PC-9 (cell line): ENCODE results near the gene ELP4. TPM values are rescaled to one million over a fixed set of nuclear protein-coding genes. Genes with fewer than 3 reads are reported as not detected.

Experiments used
- BruUV-seq: library from RNA; stranded (reverse); fragments of 400-500 nt; replicated peaks from 2 replicates; lab custom pipeline; 2021; lab: Mats Ljungman, UMichigan
- CTCF ChIA-PET: fragments of 300-600 bp; sonication (Branson Sonifier 250); formaldehyde crosslinking; loops from one replicate; lab custom pipeline; 2022; ENCODE audit warnings: antibody characterized with exemption; lab: Charles Lee
- POLR2A ChIA-PET: fragments of 300-600 bp; sonication (Branson Sonifier 250); formaldehyde crosslinking; loops from one replicate; lab custom pipeline; 2022; ENCODE audit warnings: antibody characterized with exemption; ENCODE audit not compliant: unreplicated experiment; lab: Charles Lee
- DNase-seq, 2 experiments: peaks; one replicate each; pipeline versions ENCODE4 v3.0.0 to v3.0.0-alpha.2; 2015 to 2022; ENCODE audit warnings: mixed read lengths in 1 of 2
- H2AFZ ChIP-seq: fragments of 200-600 bp; sonication (generic); 2 replicates; pipeline ENCODE4 v1.8.1; 2017; ENCODE audit warnings: antibody characterized with exemption
- H3F3A ChIP-seq: fragments of 200-600 bp; sonication (generic); 2 replicates; pipeline ENCODE4 v1.8.1; 2017; ENCODE audit warnings: antibody characterized with exemption, mild to moderate bottlenecking, low read depth; ENCODE audit not compliant: insufficient read depth
- H3K27ac ChIP-seq: fragments of 200-600 bp; sonication (generic); 2 replicates; pipeline ENCODE4 v1.6.1; 2016; ENCODE audit warnings: mixed run types
- H3K27me3 ChIP-seq: fragments of 200-600 bp; sonication (generic); 2 replicates; pipeline ENCODE4 v1.6.1; 2016; ENCODE audit warnings: low read depth, mixed run types; ENCODE audit not compliant: insufficient read depth
- H3K36me3 ChIP-seq: fragments of 200-600 bp; sonication (generic); 2 replicates; pipeline ENCODE4 v1.6.1; 2016; ENCODE audit warnings: low read depth, mixed run types
- H3K4me1 ChIP-seq: fragments of 200-600 bp; sonication (generic); replicated peaks from 2 replicates; pipeline ENCODE4 v1.6.1; 2016; ENCODE audit warnings: mixed run types; ENCODE audit not compliant: insufficient read depth
- H3K4me2 ChIP-seq: fragments of 200-600 bp; sonication (generic); 2 replicates; pipeline ENCODE4 v1.6.1; 2017; ENCODE audit warnings: mixed run types
- H3K4me3 ChIP-seq: fragments of 200-600 bp; sonication (generic); 2 replicates; pipeline ENCODE4 v1.6.1; 2016; ENCODE audit warnings: mixed run types
- H3K79me2 ChIP-seq: fragments of 200-600 bp; sonication (generic); 2 replicates; pipeline ENCODE4 v1.6.1; 2017; ENCODE audit warnings: low read depth, mixed run types
- H3K9me2 ChIP-seq: fragments of 200-600 bp; sonication (generic); 2 replicates; pipeline ENCODE4 v1.8.1; 2017; ENCODE audit warnings: mild to moderate bottlenecking; ENCODE audit not compliant: insufficient read depth
- H3K9me3 ChIP-seq: fragments of 200-600 bp; sonication (generic); 2 replicates; pipeline ENCODE4 v1.8.1; 2016; ENCODE audit warnings: low read depth; ENCODE audit not compliant: insufficient read depth
- H4K20me1 ChIP-seq: fragments of 200-600 bp; sonication (generic); 2 replicates; pipeline ENCODE4 v1.8.1; 2017; ENCODE audit not compliant: insufficient read depth
- CTCF ChIP-seq: fragments of 200-600 bp; sonication (generic); conservative IDR thresholded peaks from 2 replicates; pipeline ENCODE4 v1.6.1; 2017; ENCODE audit warnings: mixed run types, antibody characterized with exemption, mild to moderate bottlenecking, moderate library complexity
- EZH2 ChIP-seq: fragments of 200-600 bp; sonication (generic); IDR thresholded peaks from 2 replicates; pipeline ENCODE4 v1.8.0; 2017; ENCODE audit warnings: antibody characterized with exemption, low read depth
- intact Hi-C: fragments of 100-400 bp; cut with micrococcal nuclease; formaldehyde crosslinking; loops from one replicate; pipeline ENCODE4 v1.10.0; 2022; ENCODE audit not compliant: unreplicated experiment
- total RNA-seq: library from RNA; stranded (reverse); gene quantifications from 2 replicates; pipeline ENCODE4 v1.2.3, GENCODE V29; 2021

The ELP4 gene
- total RNA-seq, 1 experiment from 2014 or later, result 20.5 TPM

GRCh38 chr11:31820438-31820818 lies 310.9 kb downstream of the ELP4 start:
- H3K9me2 ChIP-seq, result no peaks in the 10 kb centered on the region
- no peaks in the 10 kb centered on the region for H3K27me3 ChIP-seq
- H3F3A ChIP-seq, result no peaks in the 10 kb centered on the region
- intact Hi-C loops, result no loop called here
- H2AFZ ChIP-seq, result no peak overlapping the region
- no peak overlapping the region for H3K27ac ChIP-seq
- no TSS peak for BruUV-seq
- no peak overlapping the region for H3K4me3 ChIP-seq
- ChIA-PET POLR2A (no interaction called here), CTCF (no interaction called here)
- TF ChIP-seq CTCF, result no peak
- no peak for TF ChIP-seq EZH2
- no peaks in the 10 kb centered on the region for H3K79me2 ChIP-seq
- no peak for DNase-seq
- no peaks in the 10 kb centered on the region for H3K9me3 ChIP-seq
- no peaks in the 10 kb centered on the region for H3K4me1 ChIP-seq
- H4K20me1 ChIP-seq, result no peaks in the 10 kb centered on the region
- no peak overlapping the region for H3K4me2 ChIP-seq
- no peaks in the 10 kb centered on the region for H3K36me3 ChIP-seq

GRCh38 chr11:31821235-31821764 lies 311.7 kb downstream of the ELP4 start:
- Histone ChIP-seq H3K9me2 (no peaks in the 10 kb centered on the region), H2AFZ (no peak overlapping the region), H3K27ac (no peak overlapping the region), H3K27me3 (no peaks in the 10 kb centered on the region), H4K20me1 (no peaks in the 10 kb centered on the region), H3K4me3 (no peak overlapping the region), H3K36me3 (no peaks in the 10 kb centered on the region), H3K9me3 (no peaks in the 10 kb centered on the region), H3K4me1 (no peaks in the 10 kb centered on the region), H3K4me2 (no peak overlapping the region), H3K79me2 (no peaks in the 10 kb centered on the region), H3F3A (no peaks in the 10 kb centered on the region)
- no peak for DNase-seq
- intact Hi-C loops, result no loop called here
- ChIA-PET CTCF (no interaction called here), POLR2A (no interaction called here)
- BruUV-seq, result no TSS peak
- no peak for TF ChIP-seq EZH2
- TF ChIP-seq CTCF, result no peak

GRCh38 chr11:31821766-31822165 lies 312.2 kb downstream of the ELP4 start:
- ChIA-PET CTCF (no interaction called here), POLR2A (no interaction called here)
- Histone ChIP-seq H3K27me3 (no peaks in the 10 kb centered on the region), H4K20me1 (no peaks in the 10 kb centered on the region), H3K36me3 (no peaks in the 10 kb centered on the region), H3F3A (no peaks in the 10 kb centered on the region), H3K79me2 (no peaks in the 10 kb centered on the region), H3K4me2 (no peak overlapping the region), H3K4me3 (no peak overlapping the region), H3K9me3 (no peaks in the 10 kb centered on the region), H2AFZ (no peak overlapping the region), H3K27ac (no peak overlapping the region), H3K4me1 (no peaks in the 10 kb centered on the region), H3K9me2 (no peaks in the 10 kb centered on the region)
- intact Hi-C loops, result no loop called here
- TF ChIP-seq CTCF, result no peak
- TF ChIP-seq EZH2, result no peak
- no peak for DNase-seq
- no TSS peak for BruUV-seq
